ENCODE measurements around the gene RPL22L1.
A peak's percentile ranks its signal among the peaks of the same experiment; 100 is the strongest.

Gene RPL22L1

DNA sequence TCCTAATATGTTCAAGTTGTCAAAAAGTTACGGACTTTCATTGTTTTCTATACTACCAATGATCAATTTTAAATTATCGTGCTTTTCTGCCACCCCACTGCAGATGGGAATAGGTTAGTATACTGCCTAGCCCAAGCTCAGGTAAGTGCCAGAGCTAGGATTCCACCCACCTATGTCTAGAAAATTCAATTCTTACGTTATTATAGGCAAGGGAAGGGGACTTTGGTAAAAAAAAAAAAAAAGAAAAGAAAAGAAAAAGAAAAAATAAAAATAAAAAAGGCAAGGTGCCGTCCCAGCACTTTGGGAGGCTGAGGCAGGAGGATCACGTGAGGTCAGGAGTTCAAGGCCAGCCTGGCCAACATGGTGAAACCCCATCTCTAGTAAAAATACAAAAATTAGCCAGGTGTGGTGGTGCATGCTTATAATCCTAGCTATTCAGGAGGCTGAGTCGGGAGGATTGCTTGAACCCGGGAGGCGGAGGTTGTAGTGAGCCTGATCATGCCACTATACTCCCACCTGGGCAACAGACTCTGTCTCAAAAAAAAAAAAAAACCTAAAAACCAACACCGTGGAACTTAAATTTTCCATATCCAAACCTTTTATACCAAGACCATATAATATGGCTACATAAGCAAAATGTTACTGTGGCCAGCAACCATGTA, 1.3 kb downstream of the RPL22L1 start:
- peaks cover 0 to 28% (median 8%) of the 10 kb centered on the region in 4 donors for H3K4me1 ChIP-seq
- no peak for DNase-seq
- H3K4me3 ChIP-seq: peak overlapping the region; percentile 70 to 76
- intact Hi-C loops (cut with DNase I; ENCODE audit: low total_unique reads): no loop called here
- no peaks in the 10 kb centered on the region for H3K27me3 ChIP-seq
- H3K9me3 ChIP-seq: no peaks in the 10 kb centered on the region
- H3K27ac ChIP-seq: peak overlapping the region in 1 of 2 donors; percentile 82
- TF ChIP-seq, protein P1, sequence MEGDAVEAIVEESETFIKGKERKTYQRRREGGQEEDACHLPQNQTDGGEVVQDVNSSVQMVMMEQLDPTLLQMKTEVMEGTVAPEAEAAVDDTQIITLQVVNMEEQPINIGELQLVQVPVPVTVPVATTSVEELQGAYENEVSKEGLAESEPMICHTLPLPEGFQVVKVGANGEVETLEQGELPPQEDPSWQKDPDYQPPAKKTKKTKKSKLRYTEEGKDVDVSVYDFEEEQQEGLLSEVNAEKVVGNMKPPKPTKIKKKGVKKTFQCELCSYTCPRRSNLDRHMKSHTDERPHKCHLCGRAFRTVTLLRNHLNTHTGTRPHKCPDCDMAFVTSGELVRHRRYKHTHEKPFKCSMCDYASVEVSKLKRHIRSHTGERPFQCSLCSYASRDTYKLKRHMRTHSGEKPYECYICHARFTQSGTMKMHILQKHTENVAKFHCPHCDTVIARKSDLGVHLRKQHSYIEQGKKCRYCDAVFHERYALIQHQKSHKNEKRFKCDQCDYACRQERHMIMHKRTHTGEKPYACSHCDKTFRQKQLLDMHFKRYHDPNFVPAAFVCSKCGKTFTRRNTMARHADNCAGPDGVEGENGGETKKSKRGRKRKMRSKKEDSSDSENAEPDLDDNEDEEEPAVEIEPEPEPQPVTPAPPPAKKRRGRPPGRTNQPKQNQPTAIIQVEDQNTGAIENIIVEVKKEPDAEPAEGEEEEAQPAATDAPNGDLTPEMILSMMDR (IDR thresholded peaks at IDR 0.05): no peak
- H3K36me3 ChIP-seq: peaks cover 24 to 29% (median 28%) of the 10 kb centered on the region in 3 donors

DNA sequence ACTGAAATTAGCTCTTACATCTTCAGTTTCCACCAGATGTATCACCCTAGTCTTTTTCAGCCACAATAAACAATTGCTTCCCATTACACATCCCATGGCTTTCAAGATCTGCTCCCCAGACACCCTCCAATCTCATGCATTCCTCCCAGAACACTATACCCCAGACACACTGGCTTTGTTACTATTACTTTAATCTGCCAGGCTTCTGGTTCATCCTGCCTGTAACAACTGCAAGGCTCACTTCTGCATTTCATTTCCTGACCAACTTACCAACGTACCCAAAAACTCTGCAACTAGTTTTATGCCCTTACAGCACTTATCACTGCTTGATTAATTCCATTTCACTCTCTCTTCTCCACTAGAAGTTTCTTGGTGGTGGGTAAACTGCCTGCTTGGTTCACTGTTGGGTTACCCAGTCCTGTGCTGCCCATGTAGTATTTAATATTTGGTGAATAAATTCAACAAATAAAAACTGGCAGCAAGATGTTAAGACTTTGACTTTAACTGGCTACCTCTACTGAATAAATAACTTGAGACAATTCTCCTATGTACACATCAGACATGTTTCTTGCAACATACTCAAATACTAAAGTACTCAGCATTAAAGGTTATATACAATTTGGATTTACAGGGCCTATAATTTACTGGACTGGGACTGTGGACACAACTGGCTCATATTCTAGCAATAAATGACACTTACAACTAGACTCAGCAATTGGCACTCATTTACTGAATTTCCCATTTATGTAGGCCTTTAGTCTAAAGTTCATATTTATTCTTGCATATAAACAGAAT, 2.7 kb downstream of the RPL22L1 start:
- H3K27me3 ChIP-seq: no peaks in the 10 kb centered on the region
- H3K4me1 ChIP-seq: peaks cover 0 to 28% (median 8%) of the 10 kb centered on the region in 4 donors
- H3K27ac ChIP-seq: no peak overlapping the region
- H3K4me3 ChIP-seq: no peak overlapping the region
- H3K36me3 ChIP-seq: peaks cover 24 to 29% (median 28%) of the 10 kb centered on the region in 3 donors
- TF ChIP-seq, protein P1 (IDR thresholded peaks at IDR 0.05): no peak
- no peaks in the 10 kb centered on the region for H3K9me3 ChIP-seq
- no peak for DNase-seq
- intact Hi-C loops (cut with DNase I; ENCODE audit: low total_unique reads): no loop called here

DNA sequence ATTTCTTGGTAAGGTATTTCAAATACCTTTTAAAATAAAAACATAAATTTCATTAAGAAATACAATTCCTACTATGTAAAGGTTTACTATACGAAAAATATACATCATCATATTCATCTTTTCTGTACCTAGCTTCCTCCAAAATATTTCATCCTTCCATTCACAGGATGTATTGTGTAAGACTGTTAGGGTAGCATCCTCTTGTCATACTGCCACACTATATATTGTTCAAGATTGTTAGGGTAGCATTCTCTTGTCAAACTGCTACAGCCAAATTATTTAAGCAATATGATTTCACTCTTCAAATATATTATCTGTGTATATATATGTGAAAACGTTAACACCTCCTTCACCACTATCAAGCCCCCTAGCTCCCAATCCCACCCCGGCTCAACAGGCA, 3.5 kb downstream of the RPL22L1 start:
- TF ChIP-seq, protein P1 (IDR thresholded peaks at IDR 0.05): no peak
- no peak overlapping the region for H3K27ac ChIP-seq
- H3K4me3 ChIP-seq: no peak overlapping the region
- H3K36me3 ChIP-seq: peaks cover 24 to 29% (median 28%) of the 10 kb centered on the region in 3 donors
- no peaks in the 10 kb centered on the region for H3K9me3 ChIP-seq
- DNase-seq: no peak
- peaks cover 0 to 28% (median 8%) of the 10 kb centered on the region in 4 donors for H3K4me1 ChIP-seq
- no peaks in the 10 kb centered on the region for H3K27me3 ChIP-seq
- intact Hi-C loops (cut with DNase I; ENCODE audit: low total_unique reads): no loop called here

DNA sequence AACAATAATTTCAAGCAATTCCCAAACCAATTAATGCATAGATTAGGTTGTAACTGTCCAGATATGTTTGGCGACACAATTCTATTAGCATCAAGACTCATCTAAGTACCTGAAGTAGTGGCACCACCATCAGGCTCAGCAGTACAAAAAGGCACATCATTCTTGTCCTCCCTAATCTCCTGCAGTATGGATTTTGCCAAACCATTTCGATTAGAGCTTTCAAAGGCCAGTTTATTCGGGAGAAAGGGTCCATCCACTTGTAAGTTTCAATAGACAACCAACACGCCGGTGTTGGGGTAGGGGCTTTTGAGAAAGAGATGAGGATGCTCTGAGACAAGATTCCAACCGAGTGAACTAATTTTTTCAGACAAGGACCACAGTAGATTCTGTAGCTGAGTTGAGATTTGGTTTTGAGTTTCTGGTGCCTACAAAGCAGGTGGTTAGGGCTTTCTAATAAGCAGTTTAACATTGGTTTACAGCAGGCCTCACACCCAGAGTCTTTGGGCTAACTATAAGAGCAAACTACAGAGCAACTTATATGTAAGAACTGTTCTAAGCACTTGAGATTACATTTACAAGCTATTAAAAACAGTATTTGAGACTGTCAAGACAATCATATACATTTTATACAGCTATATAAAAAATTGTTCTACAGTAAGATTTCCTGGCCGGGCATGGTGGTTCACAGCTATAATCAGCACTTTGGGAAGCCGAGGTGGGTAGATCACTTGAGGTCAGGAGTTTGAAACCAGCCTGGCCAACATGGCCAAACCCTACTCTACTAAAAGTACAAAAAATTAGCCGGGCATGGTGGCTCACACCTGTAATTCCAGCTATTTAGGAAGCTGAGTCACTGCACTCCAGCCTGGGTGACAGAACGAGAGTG, 4.5 kb downstream of the RPL22L1 start:
- no peak overlapping the region for H3K27ac ChIP-seq
- DNase-seq: no peak
- TF ChIP-seq, protein P1 (IDR thresholded peaks at IDR 0.05): no peak
- intact Hi-C loops (cut with DNase I; ENCODE audit: low total_unique reads): no loop called here
- H3K4me3 ChIP-seq: no peak overlapping the region
- peaks cover 24 to 29% (median 28%) of the 10 kb centered on the region in 3 donors for H3K36me3 ChIP-seq
- H3K9me3 ChIP-seq: no peaks in the 10 kb centered on the region
- peaks cover 0 to 25% (median 5%) of the 10 kb centered on the region in 4 donors for H3K4me1 ChIP-seq
- no peaks in the 10 kb centered on the region for H3K27me3 ChIP-seq

DNA sequence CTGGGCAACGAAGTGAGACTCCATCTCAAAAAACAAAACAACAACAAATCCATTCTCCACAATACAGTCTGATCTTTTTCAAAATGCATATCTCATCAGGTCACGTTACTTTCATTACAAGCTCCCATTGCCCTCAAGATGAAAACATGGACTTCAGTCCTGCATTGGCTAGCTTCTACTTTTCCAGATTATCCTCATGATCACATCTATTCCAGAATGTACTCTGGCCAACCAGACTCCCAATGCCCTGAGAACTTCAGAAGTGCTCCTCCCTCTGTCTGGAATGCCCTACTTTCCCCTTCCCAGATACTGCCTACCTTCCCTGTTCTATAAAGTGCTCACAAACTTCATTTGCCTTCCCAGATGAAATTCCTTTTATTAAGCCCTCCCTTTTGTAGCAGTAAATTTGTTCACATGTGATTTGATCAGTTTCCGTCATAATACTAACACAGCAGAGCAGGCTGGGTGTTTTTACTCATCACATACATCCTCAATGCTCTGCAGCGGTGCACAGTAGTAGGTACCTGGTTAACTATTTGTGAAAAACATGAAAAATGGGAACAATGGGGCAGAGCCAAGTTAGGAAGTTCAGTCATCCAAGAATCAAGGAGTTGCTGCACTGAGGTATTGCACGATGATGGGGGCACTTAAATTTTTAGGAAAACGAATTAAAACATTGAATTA, 5.3 kb downstream of the RPL22L1 start:
- DNase-seq: no peak
- Histone ChIP-seq H3K27ac (no peak overlapping the region), H3K36me3 (peaks cover 24 to 29% (median 28%) of the 10 kb centered on the region in 3 donors), H3K9me3 (no peaks in the 10 kb centered on the region), H3K4me3 (no peak overlapping the region), H3K27me3 (no peaks in the 10 kb centered on the region), H3K4me1 (peaks cover 0 to 24% (median 4%) of the 10 kb centered on the region in 4 donors)
- intact Hi-C loops (cut with DNase I; ENCODE audit: low total_unique reads): no loop called here
- TF ChIP-seq, protein P1 (IDR thresholded peaks at IDR 0.05): no peak

Measured in tibial artery (tissue), 4 donors.